GM19452 (cell line): ENCODE measurements around the gene BCAP29.

Experiments used
- ATAC-seq: cut with Tn5 transposase; IDR thresholded peaks from one replicate; pipeline ENCODE4 v1.9.1; 2021; ENCODE audit not compliant: unreplicated experiment

Gene BCAP29

DNA sequence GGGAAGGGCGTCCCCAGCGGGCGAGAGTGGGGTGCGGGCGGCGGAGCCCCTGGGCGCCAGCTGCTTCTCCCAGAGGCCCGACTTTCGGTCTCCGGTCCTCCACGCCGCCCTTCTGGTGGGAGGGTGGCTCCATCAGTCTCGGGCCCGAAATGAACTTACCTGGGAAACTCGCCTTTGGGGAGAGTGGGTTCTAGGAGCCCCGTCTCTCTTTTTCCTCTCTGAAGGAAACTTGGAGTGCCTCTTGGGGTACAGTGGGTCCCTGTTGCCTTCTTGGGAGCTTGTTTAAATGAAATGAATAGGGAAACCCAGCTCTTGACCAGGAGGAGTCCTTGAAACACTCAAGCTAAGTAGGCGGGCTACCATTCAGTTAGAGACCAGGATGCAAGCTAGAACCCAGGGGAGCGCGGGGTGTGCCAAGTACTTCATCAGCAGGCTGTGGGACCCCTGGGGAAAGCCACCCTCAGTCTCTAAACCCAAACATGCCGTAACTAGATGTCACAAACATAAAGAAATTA, 81.9 kb downstream of the BCAP29 start:
- no peak for ATAC-seq

- no peak for ATAC-seq
Observed at GRCh38 chr7:107663196-107663595, 83.2 kb downstream of the BCAP29 start.

DNA sequence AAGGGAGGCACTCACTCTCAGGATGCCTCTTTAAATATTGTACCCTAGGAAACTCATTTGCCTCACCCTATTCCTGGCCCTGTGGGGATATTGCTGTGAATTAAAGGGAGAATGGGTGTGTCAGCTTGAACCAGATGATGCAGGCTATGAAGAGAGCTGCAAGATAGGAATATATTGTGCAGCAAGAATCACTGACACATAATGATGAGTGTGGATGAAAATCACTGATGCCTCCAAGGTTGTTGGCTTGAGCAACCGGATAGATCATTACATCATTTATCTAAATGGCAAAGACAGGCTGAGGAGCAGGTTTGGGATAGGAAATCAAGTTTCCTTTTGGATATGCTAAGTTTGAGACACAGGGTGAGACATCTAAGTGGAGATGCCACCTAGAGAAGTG, 86.7 kb downstream of the BCAP29 start:
- ATAC-seq: no peak

DNA sequence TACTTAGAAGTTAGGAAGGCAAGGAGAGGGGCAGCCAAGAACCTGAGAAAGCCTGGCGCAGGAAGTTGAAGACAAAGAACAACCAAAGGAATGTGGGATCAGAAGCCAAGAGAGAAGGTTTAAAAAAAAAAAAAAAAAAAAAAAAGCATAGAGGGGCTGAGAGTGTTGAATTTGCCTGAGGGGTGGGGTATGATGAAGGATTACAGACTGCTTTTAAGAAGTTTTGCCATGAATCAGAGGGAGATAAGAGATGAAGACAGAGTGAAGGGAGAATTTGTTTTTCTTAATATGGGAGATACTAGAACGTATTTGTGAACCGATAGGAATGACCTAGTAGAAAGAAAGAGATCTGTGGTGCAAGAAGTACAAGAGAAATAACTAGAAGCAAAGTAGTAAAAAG, 87.3 kb downstream of the BCAP29 start:
- no peak for ATAC-seq

GRCh38 chr7:107668296-107668695, 88.2 kb downstream of the BCAP29 start:
- no peak for ATAC-seq
